Activated CD4-positive, alpha-beta T cell treated with anti-CD3 and anti-CD28 coated beads for 48 hours (primary cell): ENCODE data around the gene LRIG1.

Experiments used
- DNase-seq: peaks from one replicate; pipeline ENCODE4 v3.0.0-alpha.2; 2020

The LRIG1 gene

GRCh38 chr3:66398228-66399025 is 102.4 kb downstream of the LRIG1 start:
- no peak for DNase-seq

GRCh38 chr3:66397745-66398144 is 103.1 kb downstream of the LRIG1 start:
- no peak for DNase-seq

- no peak for DNase-seq
These were observed 103.9 kb downstream of the LRIG1 start for GRCh38 chr3:66396888-66397287.

GRCh38 chr3:66396161-66396760 is 104.6 kb downstream of the LRIG1 start:
- DNase-seq, result no peak

GRCh38 chr3:66395635-66396034 is 105.2 kb downstream of the LRIG1 start:
- DNase-seq, result no peak

- no peak for DNase-seq
These were observed 106.0 kb downstream of the LRIG1 start for GRCh38 chr3:66394753-66395249.

- peak; percentile 57 for DNase-seq
These were observed 106.6 kb downstream of the LRIG1 start for GRCh38 chr3:66394019-66394752.

GRCh38 chr3:66393333-66394005 is 107.4 kb downstream of the LRIG1 start:
- DNase-seq, result no peak

GRCh38 chr3:66392966-66393332 is 107.9 kb downstream of the LRIG1 start:
- DNase-seq, result no peak

- no peak for DNase-seq
These were observed 108.3 kb downstream of the LRIG1 start for GRCh38 chr3:66392512-66392911.

GRCh38 chr3:66390013-66390412 is 110.8 kb downstream of the LRIG1 start:
- no peak for DNase-seq

- no peak for DNase-seq
These were observed 113.7 kb downstream of the LRIG1 start for GRCh38 chr3:66386925-66387650.

- no peak for DNase-seq
These were observed 114.6 kb downstream of the LRIG1 start for GRCh38 chr3:66386011-66386924.

GRCh38 chr3:66385066-66385465 is 115.8 kb downstream of the LRIG1 start:
- no peak for DNase-seq

GRCh38 chr3:66383998-66384745 is 116.7 kb downstream of the LRIG1 start:
- DNase-seq, result no peak

GRCh38 chr3:66383023-66383422 is 117.8 kb downstream of the LRIG1 start:
- DNase-seq, result no peak

GRCh38 chr3:66382142-66382541 is 118.7 kb downstream of the LRIG1 start:
- no peak for DNase-seq

GRCh38 chr3:66381626-66382025 is 119.2 kb downstream of the LRIG1 start:
- DNase-seq, result no peak

GRCh38 chr3:66380200-66380932 is 120.5 kb downstream of the LRIG1 start:
- DNase-seq, result no peak

- no peak for DNase-seq
These were observed 121.3 kb downstream of the LRIG1 start for GRCh38 chr3:66379565-66379964.
